ENCODE results near the gene HHEX.
A peak's percentile ranks its signal among the peaks of the same experiment; 100 is the strongest.

The HHEX gene

GRCh38 chr10:92702301-92702916 lies 12.7 kb downstream of the HHEX start:
- 0 out of 2 replicates have a peak overlapping the region, but pooled peaks have one; percentile 27 for H2AFZ ChIP-seq (ENCODE audit: low read depth, low read length)

GRCh38 chr10:92712016-92712889 lies 22.5 kb downstream of the HHEX start:
- Histone ChIP-seq H3K4me2 (ENCODE audit: low read length) (peak overlapping the region; percentile 34), H3K4me1 (ENCODE audit: low read length) (peaks cover 35% of the 10 kb centered on the region), H3K27ac (ENCODE audit: low read length) (peak overlapping the region; percentile 26), H3K36me3 (replicated peaks; ENCODE audit: low read depth, low read length) (peaks cover 4% of the 10 kb centered on the region), H4K20me1 (ENCODE audit: insufficient read depth, low read length) (no peaks in the 10 kb centered on the region), H3K9me3 (ENCODE audit: insufficient read depth, low read length) (peaks cover 3% of the 10 kb centered on the region; the same call in 1 of the 2 replicates), H3K27me3 (ENCODE audit: low read depth, low read length) (no peaks in the 10 kb centered on the region), H2AFZ (ENCODE audit: low read depth, low read length) (no peak overlapping the region), H3K9ac (ENCODE audit: low read length) (no peak overlapping the region), H3K4me3 (ENCODE audit: low read length) (no peak overlapping the region), H3K79me2 (ENCODE audit: low read length) (no peaks in the 10 kb centered on the region)
- TF ChIP-seq EZH2phosphoT487 (IDR thresholded peaks at IDR 0.05; ENCODE audit: low read depth) (no peak), CTCF (IDR thresholded peaks at IDR 0.05; ENCODE audit: low read depth, low read length) (no peak)

More at GRCh38 chr10:92702301-92702916, 12.7 kb downstream of the HHEX start:
- Histone ChIP-seq H3K4me3 (ENCODE audit: low read length) (peak overlapping the region; percentile 48), H3K79me2 (ENCODE audit: low read length) (no peaks in the 10 kb centered on the region), H4K20me1 (ENCODE audit: insufficient read depth, low read length) (no peaks in the 10 kb centered on the region), H3K9ac (ENCODE audit: low read length) (peak overlapping the region; percentile 32), H3K27ac (ENCODE audit: low read length) (peak overlapping the region; percentile 40), H3K4me1 (ENCODE audit: low read length) (peaks cover 44% of the 10 kb centered on the region), H3K36me3 (replicated peaks; ENCODE audit: low read depth, low read length) (no peaks in the 10 kb centered on the region), H3K9me3 (ENCODE audit: insufficient read depth, low read length) (no peaks in the 10 kb centered on the region), H3K4me2 (ENCODE audit: low read length) (peak overlapping the region; percentile 69), H3K27me3 (ENCODE audit: low read depth, low read length) (no peaks in the 10 kb centered on the region)
- TF ChIP-seq EZH2phosphoT487 (IDR thresholded peaks at IDR 0.05; ENCODE audit: low read depth) (no peak), CTCF (IDR thresholded peaks at IDR 0.05; ENCODE audit: low read depth, low read length) (no peak)

DNA sequence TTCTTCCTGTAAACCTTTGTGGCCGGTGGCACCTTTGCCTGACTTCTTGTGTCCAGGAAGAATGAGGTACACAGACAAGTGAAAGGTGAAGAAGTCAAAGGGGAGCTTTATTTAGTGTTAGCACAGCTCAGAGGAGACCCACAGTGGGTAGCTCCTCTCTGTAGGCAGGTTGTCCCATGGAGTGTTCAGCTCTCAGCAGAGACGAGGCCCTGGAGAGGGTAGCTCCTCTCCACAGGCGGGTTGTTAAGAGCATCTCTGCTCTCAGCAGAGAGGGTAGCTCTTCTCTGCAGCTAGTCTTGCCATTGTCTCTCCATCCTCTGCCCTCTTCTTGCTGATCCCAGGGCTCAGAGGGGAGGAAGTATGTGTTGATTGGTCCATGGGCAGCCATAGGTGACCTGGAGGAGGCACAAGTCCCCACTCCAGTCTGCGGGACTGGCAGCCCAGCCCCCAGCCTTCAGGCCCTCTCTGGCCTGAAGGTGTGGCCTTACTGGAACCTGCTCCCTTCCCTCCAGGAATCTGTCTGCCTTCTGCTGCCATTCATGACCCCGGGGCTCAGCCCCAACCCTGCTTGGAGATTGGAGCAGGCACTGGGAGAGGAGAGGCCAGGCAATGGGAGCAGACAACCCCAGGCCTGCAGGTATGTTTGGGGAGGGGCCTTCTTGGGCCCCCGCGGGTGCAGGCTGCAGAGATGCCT lies 24.5 kb downstream of the HHEX start:
- no peaks in the 10 kb centered on the region for H3K79me2 ChIP-seq (ENCODE audit: low read length)
- H3K9me3 ChIP-seq (ENCODE audit: insufficient read depth, low read length), result peaks cover 3% of the 10 kb centered on the region; the same call in 1 of the 2 replicates
- peaks cover 4% of the 10 kb centered on the region for H3K36me3 ChIP-seq (replicated peaks; ENCODE audit: low read depth, low read length)
- H3K4me2 ChIP-seq (ENCODE audit: low read length), result no peak overlapping the region
- peaks cover 35% of the 10 kb centered on the region for H3K4me1 ChIP-seq (ENCODE audit: low read length)
- no peaks in the 10 kb centered on the region for H3K27me3 ChIP-seq (ENCODE audit: low read depth, low read length)
- TF ChIP-seq CTCF (IDR thresholded peaks at IDR 0.05; ENCODE audit: low read depth, low read length), result no peak
- TF ChIP-seq EZH2phosphoT487 (IDR thresholded peaks at IDR 0.05; ENCODE audit: low read depth), result no peak
- H3K4me3 ChIP-seq (ENCODE audit: low read length), result no peak overlapping the region
- H4K20me1 ChIP-seq (ENCODE audit: insufficient read depth, low read length), result no peaks in the 10 kb centered on the region
- H3K27ac ChIP-seq (ENCODE audit: low read length), result no peak overlapping the region
- H2AFZ ChIP-seq (ENCODE audit: low read depth, low read length), result no peak overlapping the region
- H3K9ac ChIP-seq (ENCODE audit: low read length), result no peak overlapping the region

Data from OCI-LY3 (cell line).